ENCODE data around the gene TOR4A.

The TOR4A gene

GRCh38 chr9:137253717-137254623, 23.6 kb upstream of the TOR4A start:
- no peak for DNase-seq

- peak; percentile 96 for DNase-seq
These were observed 22.7 kb upstream of the TOR4A start, which contains the start of gene NELFB for GRCh38 chr9:137254624-137255447. NELFB (plus strand) TSS chr9:137255327.

GRCh38 chr9:137255448-137256114, 21.9 kb upstream of the TOR4A start:
- DNase-seq = no peak

GRCh38 chr9:137256362-137256761, 21.2 kb upstream of the TOR4A start:
- DNase-seq = no peak

GRCh38 chr9:137256856-137257255, 20.7 kb upstream of the TOR4A start:
- DNase-seq = no peak

GRCh38 chr9:137262173-137262908, 15.2 kb upstream of the TOR4A start:
- peak; percentile 45 for DNase-seq

GRCh38 chr9:137262909-137263285, 14.6 kb upstream of the TOR4A start:
- no peak for DNase-seq

- DNase-seq = peak; percentile 15
These were observed 14.0 kb upstream of the TOR4A start for GRCh38 chr9:137263506-137263905.

- DNase-seq = no peak
These were observed 13.5 kb upstream of the TOR4A start for GRCh38 chr9:137264067-137264466.

- DNase-seq = peak; percentile 14
These were observed 11.9 kb upstream of the TOR4A start for GRCh38 chr9:137265496-137266161.

GRCh38 chr9:137266162-137266527, 11.4 kb upstream of the TOR4A start:
- DNase-seq = peak; percentile 20

GRCh38 chr9:137266585-137267453, 10.7 kb upstream of the TOR4A start:
- DNase-seq = peak; percentile 16

- DNase-seq = peak; percentile 18
These were observed 9.6 kb upstream of the TOR4A start for GRCh38 chr9:137267933-137268355.

GRCh38 chr9:137268538-137269201, 8.9 kb upstream of the TOR4A start:
- no peak for DNase-seq

GRCh38 chr9:137269231-137269772, 8.2 kb upstream of the TOR4A start:
- peak; percentile 24 for DNase-seq

- DNase-seq = peak; percentile 26
These were observed 6.4 kb upstream of the TOR4A start for GRCh38 chr9:137270929-137271695.

GRCh38 chr9:137271696-137272076, 5.8 kb upstream of the TOR4A start:
- no peak for DNase-seq

GRCh38 chr9:137272241-137273094, 5.1 kb upstream of the TOR4A start:
- DNase-seq = peak; percentile 19
